ENCODE data around the gene WDFY1.
A peak's percentile ranks its signal among the peaks of the same experiment; 100 is the strongest.

The WDFY1 gene

GRCh38 chr2:223837287-223838061 is 107.7 kb downstream of the WDFY1 start, which contains the start of gene AP1S3:
Gene AP1S3 (minus strand): TSS chr2:223837582. CDS start chr2:223837450, 132 bp downstream.
- Histone ChIP-seq H3K36me3 (ENCODE audit: control insufficient read depth in 2 of 2, insufficient read depth in 1 of 2, low read length in 2 of 2) (peaks cover 0 to 4% of the 10 kb centered on the region in 2 experiments; a peak in 1 of 3 replicates), H3K4me3 (ENCODE audit: low read depth, low read length) (peak within 1 kb of the TSS; percentile 89), H3K4me1 (ENCODE audit: control insufficient read depth, insufficient read depth, low read length) (no peaks in the 10 kb centered on the region; the same call in 1 of the 2 replicates), H3K9me3 (ENCODE audit: control insufficient read depth, insufficient read depth, low read depth, low read length) (no peaks in the 10 kb centered on the region), H3K27ac (ENCODE audit: extremely low read depth, low read depth, low read length) (peak within 1 kb of the TSS; percentile 75; the same call in 1 of the 2 replicates)
- ChIA-PET POLR2A (interaction anchor here (1.3 kb wide), 1 partner anchor 10 kb away, joined by 6 read pairs; no protein-coding TSS in a partner anchor), CTCF (interaction anchor here (1.3 kb wide), 1 partner anchor 9 kb away, joined by 5 read pairs; no protein-coding TSS in a partner anchor)
- no peak for TF ChIP-seq ZNF645 (tag by site-specific recombination; IDR thresholded peaks at IDR 0.05)
- no peak for TF ChIP-seq ZNF174 (tag by site-specific recombination; IDR thresholded peaks at IDR 0.05)
- peak; percentile 93 for TF ChIP-seq ZBTB6 (tag by site-specific recombination; IDR thresholded peaks at IDR 0.05)
- no peak for TF ChIP-seq ZNF223 (tag by site-specific recombination; IDR thresholded peaks at IDR 0.05)
- TF ChIP-seq ZNF37A (tag by site-specific recombination; IDR thresholded peaks at IDR 0.05): no peak
- 0 out of 2 replicates have a peak, but pooled peaks have one; percentile 27 for TF ChIP-seq ZFP37 (tag by site-specific recombination; IDR thresholded peaks at IDR 0.05)
- TF ChIP-seq ZNF830 (tag by site-specific recombination; IDR thresholded peaks at IDR 0.05; ENCODE audit: low read depth): no peak
- TF ChIP-seq ZNF521 (tag by site-specific recombination; IDR thresholded peaks at IDR 0.05): no peak
- no peak for TF ChIP-seq ZNF747 (tag by site-specific recombination; IDR thresholded peaks at IDR 0.05)
- no peak for TF ChIP-seq ZNF518A (tag by site-specific recombination; conservative IDR thresholded peaks at IDR 0.05; ENCODE audit: low read depth)
- TF ChIP-seq ZBTB17 (tag by site-specific recombination; IDR thresholded peaks at IDR 0.05): peak; percentile 45; the same call in 1 of the 2 replicates
- no peak for TF ChIP-seq ZNF571 (tag by site-specific recombination; IDR thresholded peaks at IDR 0.05)
- TF ChIP-seq ZNF529 (tag by site-specific recombination; IDR thresholded peaks at IDR 0.05; ENCODE audit: insufficient replicate concordance): no peak
- TF ChIP-seq PRDM2 (tag by site-specific recombination; IDR thresholded peaks at IDR 0.05; ENCODE audit: borderline replicate concordance): no peak
- TF ChIP-seq ZNF629 (tag by site-specific recombination; IDR thresholded peaks at IDR 0.05): no peak
- TF ChIP-seq ZNF768 (tag by site-specific recombination; IDR thresholded peaks at IDR 0.05): no peak
- TF ChIP-seq PRDM4 (tag by site-specific recombination; IDR thresholded peaks at IDR 0.05): no peak
- peak; percentile 71 for TF ChIP-seq ZFHX2 (tag by site-specific recombination; conservative IDR thresholded peaks at IDR 0.05)
